HG03175 (cell line): ENCODE measurements around the gene ECEL1.

Source experiments
- ATAC-seq: cut with Tn5 transposase; IDR thresholded peaks from one replicate; pipeline ENCODE4 v1.9.1; 2021; ENCODE audit warnings: mild to moderate bottlenecking, moderate library complexity; ENCODE audit not compliant: unreplicated experiment

Gene ECEL1

DNA sequence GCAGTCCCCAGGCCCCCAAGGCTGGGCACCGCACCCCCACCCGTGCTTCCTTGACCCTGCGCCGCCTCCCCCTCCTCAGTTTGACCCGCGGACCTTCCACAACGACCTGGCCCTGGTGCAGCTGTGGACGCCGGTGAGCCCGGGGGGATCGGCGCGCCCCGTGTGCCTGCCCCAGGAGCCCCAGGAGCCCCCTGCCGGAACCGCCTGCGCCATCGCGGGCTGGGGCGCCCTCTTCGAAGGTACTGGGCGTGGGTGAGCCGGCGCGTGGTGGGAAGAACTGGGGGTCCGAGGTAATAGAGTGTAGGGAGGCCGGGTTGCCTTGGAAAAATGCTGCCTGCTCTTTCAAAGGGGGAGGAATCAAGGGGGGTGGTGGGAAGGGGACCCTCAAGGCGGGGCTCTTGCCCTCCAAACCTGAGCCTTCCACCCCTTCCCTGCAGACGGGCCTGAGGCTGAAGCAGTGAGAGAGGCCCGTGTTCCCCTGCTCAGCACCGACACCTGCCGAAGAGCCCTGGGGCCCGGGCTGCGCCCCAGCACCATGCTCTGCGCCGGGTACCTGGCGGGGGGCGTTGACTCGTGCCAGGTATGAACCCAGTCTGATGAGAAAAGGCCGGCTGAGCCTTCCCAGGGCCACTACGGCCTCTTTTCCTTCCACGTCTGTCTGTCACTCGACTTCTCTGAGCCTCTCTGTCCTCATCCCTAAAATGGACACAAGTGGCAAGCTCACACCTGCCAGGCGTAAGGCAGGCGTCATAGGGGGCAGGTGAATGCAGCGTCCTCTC is 35.2 kb upstream of the ECEL1 start:
- ATAC-seq: no peak

DNA sequence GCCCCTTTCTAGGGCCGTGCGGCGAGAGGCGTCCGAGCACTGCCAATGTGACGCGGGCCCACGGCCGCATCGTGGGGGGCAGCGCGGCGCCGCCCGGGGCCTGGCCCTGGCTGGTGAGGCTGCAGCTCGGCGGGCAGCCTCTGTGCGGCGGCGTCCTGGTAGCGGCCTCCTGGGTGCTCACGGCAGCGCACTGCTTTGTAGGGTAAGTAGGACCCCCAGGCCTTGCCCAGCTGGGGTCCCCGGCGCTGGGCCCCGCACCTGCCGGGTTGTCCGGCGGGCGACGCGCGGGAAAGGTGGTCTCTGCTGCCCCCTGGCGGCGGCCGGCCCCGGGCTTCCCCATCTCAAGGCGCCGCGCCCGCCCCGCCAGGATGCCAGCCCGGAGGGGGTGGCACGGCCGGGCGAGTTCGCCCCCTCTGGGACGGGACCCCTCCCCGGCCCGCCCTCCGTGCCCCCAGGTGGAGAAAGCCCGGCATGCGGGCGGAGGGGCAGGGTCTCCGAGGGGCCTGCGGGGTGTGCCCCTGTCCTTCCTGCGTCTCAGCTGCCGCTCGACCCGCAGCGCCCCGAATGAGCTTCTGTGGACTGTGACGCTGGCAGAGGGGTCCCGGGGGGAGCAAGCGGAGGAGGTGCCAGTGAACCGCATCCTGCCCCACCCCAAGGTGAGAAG is 34.5 kb upstream of the ECEL1 start:
- ATAC-seq: no peak

DNA sequence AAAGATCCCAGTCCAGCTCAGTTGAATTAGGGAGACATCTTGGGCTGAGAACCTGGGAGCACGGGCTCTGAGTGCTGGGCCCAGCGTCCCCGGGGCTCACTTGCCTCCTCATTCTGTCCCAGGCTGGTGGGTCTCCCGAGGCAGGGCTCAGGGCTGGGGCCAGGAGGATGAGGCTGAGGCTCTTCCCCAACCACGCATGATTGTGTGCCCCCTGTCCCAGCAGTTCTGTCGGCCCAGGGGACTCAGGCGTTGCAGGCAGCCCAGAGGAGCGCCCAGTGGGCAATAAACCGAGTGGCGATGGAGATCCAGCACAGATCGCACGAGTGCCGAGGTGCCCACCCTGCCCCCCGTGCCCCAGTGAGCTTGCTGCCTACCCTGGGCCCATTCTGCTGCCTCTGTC is 33.5 kb upstream of the ECEL1 start:
- no peak for ATAC-seq

DNA sequence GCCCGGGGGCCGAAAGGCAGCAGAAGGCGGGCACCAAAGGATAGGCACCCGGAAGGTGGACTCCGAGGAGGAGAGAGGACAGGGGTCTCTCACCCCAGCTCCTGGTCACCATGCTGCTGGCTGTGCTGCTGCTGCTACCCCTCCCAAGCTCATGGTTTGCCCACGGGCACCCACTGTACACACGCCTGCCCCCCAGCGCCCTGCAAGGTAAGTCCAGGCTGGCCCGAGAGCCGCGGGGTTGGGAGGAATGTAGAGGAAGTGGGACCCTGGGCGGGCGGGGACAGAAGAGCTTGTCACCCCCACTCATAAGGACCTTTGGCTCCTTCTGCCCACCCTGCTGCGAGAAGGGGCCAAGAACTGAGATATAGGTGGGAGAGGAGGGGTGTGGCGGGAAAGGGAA is 32.9 kb upstream of the ECEL1 start:
- no peak for ATAC-seq

GRCh38 chr2:232519581-232520438 is 32.2 kb upstream of the ECEL1 start, which contains the start of gene PRSS56:
Gene PRSS56, plus strand, starts transcription at chr2:232520388. Its CDS starts 211 bp downstream, at chr2:232520599.
- no peak for ATAC-seq

GRCh38 chr2:232518844-232519243 is 31.2 kb upstream of the ECEL1 start:
- ATAC-seq: no peak

GRCh38 chr2:232516551-232516950 is 28.9 kb upstream of the ECEL1 start:
- ATAC-seq: no peak

GRCh38 chr2:232515639-232516038 is 28.0 kb upstream of the ECEL1 start:
- ATAC-seq: no peak

DNA sequence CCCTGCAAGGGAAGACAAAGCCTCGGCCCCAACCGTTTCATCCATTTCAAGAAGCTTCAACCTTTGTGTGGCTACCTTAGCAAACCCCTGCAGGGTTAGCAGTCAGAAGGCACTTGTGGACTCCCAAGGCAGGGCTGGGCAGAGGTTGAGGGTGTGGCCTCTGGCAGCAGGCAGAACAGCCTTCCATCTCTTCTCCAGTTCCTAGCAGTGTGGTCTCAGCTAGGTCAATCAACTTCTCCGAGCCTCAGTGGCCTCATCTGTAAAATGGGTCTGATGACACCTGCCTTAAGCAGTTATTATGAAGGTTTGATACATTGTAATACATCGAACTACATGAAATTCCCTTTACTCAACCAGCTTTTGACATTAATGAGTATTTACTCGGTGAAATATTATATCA is 25.7 kb upstream of the ECEL1 start:
- ATAC-seq: no peak

DNA sequence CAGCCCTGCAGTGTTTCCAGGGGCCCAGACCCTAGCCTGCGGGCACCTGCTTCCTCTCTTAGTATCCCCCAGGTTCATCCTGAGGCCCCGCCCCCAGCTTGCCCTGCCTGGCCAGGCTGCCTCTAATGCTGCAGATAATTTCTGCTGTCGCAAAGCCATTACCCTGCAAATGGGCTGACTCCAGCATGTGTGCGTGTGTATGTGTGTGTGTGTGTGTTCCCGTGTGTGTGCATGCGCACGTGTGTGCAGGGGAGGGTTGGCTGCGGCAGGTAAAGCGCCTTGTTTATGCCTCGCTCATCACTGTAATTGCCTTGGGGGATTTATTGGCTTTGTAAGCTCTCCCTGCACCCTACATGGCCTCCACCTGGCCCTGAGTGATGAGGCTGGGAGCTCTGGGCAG is 25.0 kb upstream of the ECEL1 start:
- no peak for ATAC-seq

GRCh38 chr2:232511336-232511890 is 23.8 kb upstream of the ECEL1 start:
- no peak for ATAC-seq

- ATAC-seq: no peak
These were observed 20.6 kb upstream of the ECEL1 start for GRCh38 chr2:232508251-232508650.

- no peak for ATAC-seq
These were observed 19.1 kb upstream of the ECEL1 start for GRCh38 chr2:232506709-232507108.

DNA sequence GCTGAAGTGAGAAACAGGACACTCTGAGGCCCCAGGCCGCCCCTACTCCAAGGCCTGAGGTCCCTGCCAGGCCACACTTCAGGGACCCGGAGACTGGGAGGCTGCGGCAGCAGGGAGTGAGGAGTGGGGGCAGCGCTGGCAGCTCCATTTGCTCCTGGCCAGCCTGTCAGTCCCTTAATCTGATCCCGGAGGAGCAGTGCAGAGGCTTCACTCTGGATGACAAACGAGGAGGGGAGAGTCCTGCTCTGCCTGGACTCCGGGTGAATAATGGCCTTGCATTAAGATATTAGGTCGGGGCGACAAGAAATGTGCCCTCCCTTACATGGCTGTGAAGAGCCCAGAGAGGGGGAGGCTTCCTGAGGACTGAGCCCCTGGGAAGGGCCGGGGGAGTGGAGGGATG is 18.2 kb upstream of the ECEL1 start:
- ATAC-seq: no peak

DNA sequence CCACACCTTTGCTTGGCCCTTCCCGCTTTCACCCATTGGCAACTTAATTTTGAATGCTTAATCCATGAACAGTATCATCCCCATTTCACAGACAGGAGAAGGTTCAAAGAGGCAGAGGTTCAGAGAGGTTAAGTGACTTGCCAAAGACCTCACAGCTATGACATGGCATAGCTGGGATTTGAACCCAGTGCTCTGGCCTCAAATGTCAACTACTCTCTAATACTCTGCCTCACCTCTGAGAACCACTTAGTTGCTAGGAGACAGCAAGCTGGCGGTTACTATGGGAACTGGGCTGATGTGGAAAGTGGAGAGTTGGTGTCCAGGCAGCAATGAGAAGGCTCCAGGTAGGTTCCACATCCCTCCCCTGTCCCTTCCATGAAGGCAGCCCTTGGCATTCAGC is 16.8 kb upstream of the ECEL1 start:
- no peak for ATAC-seq

GRCh38 chr2:232503809-232504323 is 16.2 kb upstream of the ECEL1 start:
- ATAC-seq: no peak

DNA sequence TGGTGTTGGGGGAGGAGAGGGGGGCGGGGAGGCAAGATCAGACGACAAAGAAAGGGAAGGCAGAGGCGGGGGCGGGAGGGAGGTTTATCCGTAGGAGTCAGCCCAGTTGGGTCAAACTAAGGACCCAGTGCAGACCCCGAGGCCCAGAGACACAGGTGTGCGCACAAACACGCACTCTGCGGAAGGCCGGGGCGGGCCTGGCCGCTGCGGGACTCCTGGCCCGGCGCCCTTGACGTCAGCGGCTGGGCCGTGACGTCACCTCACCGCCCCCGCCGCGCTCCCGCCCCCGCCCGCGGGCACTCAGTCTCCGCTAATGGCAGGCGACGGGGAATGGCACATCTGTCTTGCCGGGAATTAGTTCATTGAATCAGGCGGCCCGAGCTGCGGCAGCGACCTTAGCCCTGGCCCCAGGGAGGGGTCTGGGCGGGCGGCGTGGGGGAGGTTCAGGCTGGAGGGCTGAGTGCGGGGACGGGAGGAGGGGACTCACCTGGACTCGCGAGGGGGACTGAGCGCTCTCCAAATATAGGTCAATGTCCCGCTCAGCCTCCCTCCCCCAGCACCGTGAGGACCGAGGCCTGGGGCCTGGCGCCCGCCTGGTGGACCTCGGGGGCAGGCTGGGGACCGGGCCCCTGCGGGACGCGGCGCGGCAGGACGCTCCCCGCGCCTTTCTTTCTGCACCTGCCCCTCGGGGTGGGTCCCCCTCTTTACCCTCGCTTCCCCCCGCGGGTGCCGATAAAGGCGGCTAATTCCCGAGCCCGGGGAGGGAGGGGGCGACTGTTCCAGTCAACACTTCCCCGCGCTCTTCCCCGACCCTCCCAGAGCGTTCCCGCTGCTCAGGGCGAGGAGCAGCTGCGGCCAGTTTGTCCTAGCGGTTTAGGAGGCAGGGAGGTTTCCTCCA is 15.5 kb upstream of the ECEL1 start:
- ATAC-seq: no peak

GRCh38 chr2:232502511-232502910 is 14.9 kb upstream of the ECEL1 start:
- ATAC-seq: no peak

DNA sequence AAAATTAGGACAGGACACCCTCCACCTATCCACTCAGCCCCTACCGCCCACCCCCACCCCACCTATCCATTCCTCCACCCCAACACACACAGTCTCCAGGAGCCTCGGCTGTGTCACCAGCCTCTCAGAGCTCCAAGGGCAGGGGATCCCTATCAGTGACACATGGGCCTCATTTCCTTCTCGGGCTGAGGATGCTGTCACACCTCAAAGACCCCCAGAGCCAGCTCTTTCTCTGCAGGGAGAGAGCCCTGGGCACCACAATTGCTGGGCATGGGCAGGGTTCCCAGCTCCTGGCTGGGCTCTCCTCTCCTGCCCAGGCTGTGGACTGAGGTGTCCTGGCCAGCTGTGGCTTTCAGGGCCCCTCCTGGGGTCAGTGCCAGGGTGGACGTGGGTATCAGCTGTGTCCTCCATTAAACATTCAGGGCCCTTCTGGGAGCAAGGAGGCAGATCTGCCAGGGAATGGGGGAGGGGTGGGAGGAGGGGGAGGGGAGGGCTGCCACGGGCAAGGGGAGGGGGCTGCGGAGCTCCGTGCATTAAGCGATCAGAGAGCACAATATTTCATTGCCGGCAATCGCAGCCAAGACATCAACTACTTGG is 14.3 kb upstream of the ECEL1 start:
- no peak for ATAC-seq

DNA sequence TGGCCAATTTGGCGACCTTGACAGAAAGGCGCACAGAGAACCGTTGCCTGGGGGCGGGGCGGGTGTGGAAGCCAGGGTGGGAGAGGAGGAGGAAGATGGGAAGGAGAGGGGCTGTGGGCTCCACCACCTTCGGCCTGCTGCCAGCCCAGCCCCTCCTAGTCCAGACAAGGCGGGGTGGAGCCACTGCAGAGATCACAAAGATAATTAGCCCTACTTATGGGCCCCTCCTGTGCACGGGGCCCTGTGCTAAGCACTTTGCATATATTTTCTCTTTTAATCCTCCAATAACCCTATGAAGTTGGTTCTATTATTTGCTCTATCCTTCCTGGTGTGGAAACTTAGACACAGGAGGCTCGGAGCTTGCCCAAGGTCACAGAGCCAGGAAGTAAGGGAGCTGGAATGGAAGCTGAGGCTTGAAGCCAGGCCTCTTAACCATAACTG is 13.7 kb upstream of the ECEL1 start:
- ATAC-seq: no peak
